GM21390 (cell line): ENCODE data around the gene SEPSECS.
"Not testable (repeated sequence)": the region's sequence is repeated elsewhere in the genome, so short reads cannot be mapped to it uniquely, and the experiment has no call there.

Source experiments
- ATAC-seq: cut with Tn5 transposase; IDR thresholded peaks from one replicate; pipeline ENCODE4 v1.9.1; 2021; ENCODE audit not compliant: unreplicated experiment

SEPSECS gene

GRCh38 chr4:25085671-25086070 lies 74.6 kb downstream of the SEPSECS start:
- ATAC-seq = no peak

GRCh38 chr4:25083441-25083840 lies 76.8 kb downstream of the SEPSECS start:
- not testable (repeated sequence) for ATAC-seq

GRCh38 chr4:25081866-25082471 lies 78.3 kb downstream of the SEPSECS start:
- no peak for ATAC-seq

GRCh38 chr4:25080571-25080970 lies 79.7 kb downstream of the SEPSECS start:
- no peak for ATAC-seq

- ATAC-seq = no peak
Measured at GRCh38 chr4:25078523-25078922, 81.7 kb downstream of the SEPSECS start.

GRCh38 chr4:25076625-25077398 lies 83.4 kb downstream of the SEPSECS start:
- ATAC-seq = no peak

GRCh38 chr4:25075851-25076250 lies 84.4 kb downstream of the SEPSECS start:
- ATAC-seq = no peak

GRCh38 chr4:25075129-25075528 lies 85.1 kb downstream of the SEPSECS start:
- no peak for ATAC-seq

GRCh38 chr4:25070545-25070944 lies 89.7 kb downstream of the SEPSECS start:
- ATAC-seq = no peak
